Prostate gland (tissue), 2 donors: Measurements from ENCODE around the gene SPAG9.

Source experiments
- POLR2A ChIP-seq: fragments of 450-650 bp; IDR thresholded peaks from one replicate; pipeline ENCODE4 v1.6.1; 2016; ENCODE audit warnings: antibody characterized with exemption, mild to moderate bottlenecking
- POLR2AphosphoS5 ChIP-seq: sonication (generic); formaldehyde crosslinking; IDR thresholded peaks from one replicate; pipeline ENCODE4 v1.6.1; 2017; ENCODE audit warnings: antibody characterized with exemption
- TF ChIP-seq, protein P1 (sequence below), 4 experiments: fragments of 200-600 bp in 2 of 4; fragments of 450-650 bp in 2 of 4; sonication (generic) in 2 of 4; IDR thresholded peaks; 1 replicate in 3 of 4; 2 replicates in 1 of 4; pipeline ENCODE4 v1.5.1; 2016 to 2019; ENCODE audit warnings: antibody characterized with exemption in 4 of 4, mild to moderate bottlenecking in 2 of 4, moderate library complexity in 2 of 4

DNA sequence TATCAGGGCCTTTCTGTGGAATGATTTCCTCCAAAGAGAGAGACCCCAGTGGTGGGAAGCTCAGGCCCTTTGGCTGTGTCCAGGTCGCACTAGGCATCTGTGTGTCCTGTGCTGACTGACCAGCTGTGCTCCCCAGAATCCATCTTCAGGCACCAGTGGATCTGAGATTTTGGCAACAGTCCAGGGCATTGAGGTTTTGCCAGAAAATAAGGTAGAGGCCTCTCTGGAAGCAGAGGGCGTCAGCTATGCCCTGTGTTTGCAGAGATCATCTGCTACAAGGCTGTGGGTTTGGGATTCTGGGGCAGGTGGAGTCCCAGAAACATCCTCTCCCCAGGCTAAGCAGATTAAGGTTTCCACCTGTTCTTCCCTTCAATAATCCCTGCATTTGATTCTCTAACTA lies 197.1 kb downstream of the SPAG9 start:
- TF ChIP-seq, protein P1, sequence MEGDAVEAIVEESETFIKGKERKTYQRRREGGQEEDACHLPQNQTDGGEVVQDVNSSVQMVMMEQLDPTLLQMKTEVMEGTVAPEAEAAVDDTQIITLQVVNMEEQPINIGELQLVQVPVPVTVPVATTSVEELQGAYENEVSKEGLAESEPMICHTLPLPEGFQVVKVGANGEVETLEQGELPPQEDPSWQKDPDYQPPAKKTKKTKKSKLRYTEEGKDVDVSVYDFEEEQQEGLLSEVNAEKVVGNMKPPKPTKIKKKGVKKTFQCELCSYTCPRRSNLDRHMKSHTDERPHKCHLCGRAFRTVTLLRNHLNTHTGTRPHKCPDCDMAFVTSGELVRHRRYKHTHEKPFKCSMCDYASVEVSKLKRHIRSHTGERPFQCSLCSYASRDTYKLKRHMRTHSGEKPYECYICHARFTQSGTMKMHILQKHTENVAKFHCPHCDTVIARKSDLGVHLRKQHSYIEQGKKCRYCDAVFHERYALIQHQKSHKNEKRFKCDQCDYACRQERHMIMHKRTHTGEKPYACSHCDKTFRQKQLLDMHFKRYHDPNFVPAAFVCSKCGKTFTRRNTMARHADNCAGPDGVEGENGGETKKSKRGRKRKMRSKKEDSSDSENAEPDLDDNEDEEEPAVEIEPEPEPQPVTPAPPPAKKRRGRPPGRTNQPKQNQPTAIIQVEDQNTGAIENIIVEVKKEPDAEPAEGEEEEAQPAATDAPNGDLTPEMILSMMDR (IDR thresholded peaks at IDR 0.05), result no peak
- TF ChIP-seq POLR2AphosphoS5, result no peak
- no peak for TF ChIP-seq POLR2A
